HL-60 (cell line): ENCODE results near the gene ARRB1.

Experiments
- CTCF ChIP-seq: IDR thresholded peaks from one replicate; pipeline ENCODE4 v1.5.1; 2011; ENCODE audit warnings: low read length, control low read depth, inconsistent platforms; ENCODE audit not compliant: insufficient read depth
- POLR2AphosphoS5 ChIP-seq: IDR thresholded peaks from 2 replicates; pipeline ENCODE4 v1.6.1; 2012; ENCODE audit warnings: low read depth
- REST ChIP-seq: IDR thresholded peaks from 2 replicates; pipeline ENCODE4 v1.6.1; 2012; ENCODE audit warnings: low read depth; ENCODE audit not compliant: insufficient replicate concordance
- SPI1 ChIP-seq: IDR thresholded peaks from 2 replicates; pipeline ENCODE4 v1.6.1; 2012; ENCODE audit warnings: low read depth, mild to moderate bottlenecking, borderline replicate concordance

GRCh38 chr11:75387736-75388294 is 36.4 kb upstream of the ARRB1 start:
- TF ChIP-seq CTCF (no peak), POLR2AphosphoS5 (no peak), SPI1 (no peak), REST (no peak)
